OCI-LY3 (cell line): ENCODE results near the gene AKNA.

ENCODE experiments used
- H2AFZ ChIP-seq: fragments of 200-600, 300-600 bp; shearing (Covaris generic); 2 replicates; pipeline ENCODE4 v1.6.0; 2014; ENCODE audit warnings: antibody characterized with exemption, low read depth, low read length
- H3K27ac ChIP-seq: fragments of 200-600, 300-600 bp; sonication (generic); 2 replicates; pipeline ENCODE4 v1.5.1; 2014; ENCODE audit warnings: mild to moderate bottlenecking, low read length, moderate library complexity, mixed read lengths
- H3K27me3 ChIP-seq: fragments of 200-600, 300-600 bp; sonication (generic); 2 replicates; pipeline ENCODE4 v1.6.1; 2014; ENCODE audit warnings: low read depth, low read length, mixed read lengths
- H3K36me3 ChIP-seq: fragments of 200-600, 300-600 bp; sonication (generic); replicated peaks from 2 replicates; pipeline ENCODE3; 2014; ENCODE audit warnings: low read depth, low read length, mixed read lengths
- H3K4me1 ChIP-seq: fragments of 300-600, 200-600 bp; sonication (generic); 2 replicates; pipeline ENCODE4 v1.6.1; 2014; ENCODE audit warnings: low read length, mixed read lengths
- H3K4me2 ChIP-seq: fragments of 200-600, 300-600 bp; sonication (generic); 2 replicates; pipeline ENCODE4 v1.6.1; 2014; ENCODE audit warnings: low read length, mixed read lengths
- H3K4me3 ChIP-seq: fragments of 300-600, 200-600 bp; sonication (generic); 2 replicates; pipeline ENCODE4 v1.5.1; 2014; ENCODE audit warnings: antibody characterized with exemption, mild to moderate bottlenecking, low read length, moderate library complexity
- H3K79me2 ChIP-seq: fragments of 300-600, 200-600 bp; shearing (Covaris generic); 2 replicates; pipeline ENCODE4 v1.6.1; 2014; ENCODE audit warnings: mild to moderate bottlenecking, low read length, mixed read lengths
- H3K9ac ChIP-seq: fragments of 300-600, 200-600 bp; shearing (Covaris generic); 2 replicates; pipeline ENCODE4 v1.6.0; 2014; ENCODE audit warnings: mild to moderate bottlenecking, low read length, moderate library complexity
- H3K9me3 ChIP-seq: fragments of 200-600, 300-600 bp; shearing (Covaris generic); 2 replicates; pipeline ENCODE4 v1.6.1; 2014; ENCODE audit warnings: low read length, mixed read lengths; ENCODE audit not compliant: insufficient read depth
- H4K20me1 ChIP-seq: fragments of 200-600, 300-600 bp; sonication (generic); 2 replicates; pipeline ENCODE4 v1.6.1; 2016; ENCODE audit warnings: low read length, mixed read lengths; ENCODE audit not compliant: insufficient read depth
- EZH2phosphoT487 ChIP-seq: fragments of 200-600 bp; shearing (Covaris generic); IDR thresholded peaks from 2 replicates; pipeline ENCODE4 v1.6.1; 2018; ENCODE audit warnings: antibody characterized with exemption, mixed run types, low read depth
- TF ChIP-seq, protein P1 (sequence below): fragments of 200-600, 300-600 bp; sonication (generic); IDR thresholded peaks from 2 replicates; pipeline ENCODE4 v1.5.1; 2014; ENCODE audit warnings: antibody characterized with exemption, low read length, low read depth

AKNA gene

DNA sequence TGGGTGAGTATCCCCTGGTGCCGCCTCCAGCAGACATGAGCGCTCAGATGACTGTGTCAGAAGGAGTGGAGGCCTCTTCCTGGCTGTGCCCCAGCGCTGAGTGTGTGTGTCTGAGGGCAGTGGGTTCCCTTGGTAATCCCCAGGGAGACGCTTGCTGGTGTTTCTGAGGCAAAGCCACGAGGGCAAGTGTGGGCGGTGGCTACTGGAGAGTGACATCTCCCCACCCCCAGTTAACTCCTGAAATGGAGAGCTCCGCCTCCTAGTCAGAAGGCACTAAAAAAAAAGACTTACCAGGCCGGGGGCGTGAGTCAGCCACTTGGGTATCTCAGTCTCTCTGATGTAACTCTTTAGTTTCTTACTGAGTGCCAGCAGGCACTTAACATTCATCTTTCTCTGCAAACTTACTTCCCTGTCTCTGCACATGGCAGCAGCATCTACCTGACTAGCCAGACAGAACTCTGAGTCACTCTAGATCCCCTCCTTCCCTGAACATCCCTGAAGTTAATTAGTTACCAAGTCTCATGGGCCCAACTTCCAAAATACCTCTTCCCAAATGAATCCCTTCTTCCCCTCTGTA is 38.8 kb downstream of the AKNA start:
- peaks cover 16% of the 10 kb centered on the region for H4K20me1 ChIP-seq
- H2AFZ ChIP-seq = no peak overlapping the region
- no peaks in the 10 kb centered on the region for H3K9me3 ChIP-seq
- no peak for TF ChIP-seq EZH2phosphoT487
- TF ChIP-seq, protein P1, sequence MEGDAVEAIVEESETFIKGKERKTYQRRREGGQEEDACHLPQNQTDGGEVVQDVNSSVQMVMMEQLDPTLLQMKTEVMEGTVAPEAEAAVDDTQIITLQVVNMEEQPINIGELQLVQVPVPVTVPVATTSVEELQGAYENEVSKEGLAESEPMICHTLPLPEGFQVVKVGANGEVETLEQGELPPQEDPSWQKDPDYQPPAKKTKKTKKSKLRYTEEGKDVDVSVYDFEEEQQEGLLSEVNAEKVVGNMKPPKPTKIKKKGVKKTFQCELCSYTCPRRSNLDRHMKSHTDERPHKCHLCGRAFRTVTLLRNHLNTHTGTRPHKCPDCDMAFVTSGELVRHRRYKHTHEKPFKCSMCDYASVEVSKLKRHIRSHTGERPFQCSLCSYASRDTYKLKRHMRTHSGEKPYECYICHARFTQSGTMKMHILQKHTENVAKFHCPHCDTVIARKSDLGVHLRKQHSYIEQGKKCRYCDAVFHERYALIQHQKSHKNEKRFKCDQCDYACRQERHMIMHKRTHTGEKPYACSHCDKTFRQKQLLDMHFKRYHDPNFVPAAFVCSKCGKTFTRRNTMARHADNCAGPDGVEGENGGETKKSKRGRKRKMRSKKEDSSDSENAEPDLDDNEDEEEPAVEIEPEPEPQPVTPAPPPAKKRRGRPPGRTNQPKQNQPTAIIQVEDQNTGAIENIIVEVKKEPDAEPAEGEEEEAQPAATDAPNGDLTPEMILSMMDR = no peak
- peak overlapping the region; percentile 46 for H3K9ac ChIP-seq
- H3K4me3 ChIP-seq = no peak overlapping the region
- peaks cover 29% of the 10 kb centered on the region for H3K4me1 ChIP-seq
- H3K27ac ChIP-seq = peak overlapping the region; percentile 91
- H3K36me3 ChIP-seq = peaks cover 72% of the 10 kb centered on the region
- peak overlapping the region; percentile 35 for H3K4me2 ChIP-seq
- H3K79me2 ChIP-seq = peaks cover 6% of the 10 kb centered on the region; the same call in 1 of the 2 replicates
- no peaks in the 10 kb centered on the region for H3K27me3 ChIP-seq

DNA sequence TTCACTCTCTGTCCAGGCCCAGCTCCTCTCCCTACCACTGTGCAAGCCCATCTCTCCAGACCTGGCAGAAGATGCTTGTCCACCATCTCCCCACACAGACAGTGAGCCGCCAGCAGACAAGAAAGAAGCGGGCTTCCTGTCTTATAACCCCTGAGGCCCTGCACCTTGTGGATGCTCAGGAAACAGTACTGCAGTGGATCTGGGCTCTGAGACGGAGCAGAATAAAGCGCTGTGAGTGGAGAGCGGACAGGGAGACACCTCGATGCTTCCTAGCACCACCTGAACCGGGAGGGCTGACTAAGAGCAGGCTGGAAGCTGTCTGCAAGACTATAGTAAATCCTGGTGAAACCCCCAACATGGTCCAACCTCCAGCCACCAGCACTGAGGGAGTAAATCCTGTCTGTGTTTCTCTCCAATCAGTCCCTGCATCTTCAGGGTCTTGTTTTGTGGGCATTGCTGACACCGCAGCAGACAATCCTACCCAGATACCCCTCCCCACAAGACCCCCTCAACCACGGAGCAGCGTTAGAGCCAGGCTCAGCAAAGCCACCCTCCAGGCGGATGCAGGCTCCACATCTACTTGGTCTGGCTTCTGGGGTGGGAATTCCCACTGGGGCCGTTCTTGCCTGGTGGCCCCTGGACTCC is 39.4 kb downstream of the AKNA start:
- Histone ChIP-seq H4K20me1 (peaks cover 16% of the 10 kb centered on the region), H3K9ac (peak overlapping the region; percentile 46), H3K4me2 (peak overlapping the region; percentile 35; the same call in 1 of the 2 replicates), H3K36me3 (peaks cover 74% of the 10 kb centered on the region), H3K4me1 (peaks cover 29% of the 10 kb centered on the region), H3K4me3 (no peak overlapping the region), H3K79me2 (peaks cover 6% of the 10 kb centered on the region; the same call in 1 of the 2 replicates), H3K9me3 (no peaks in the 10 kb centered on the region), H3K27ac (peak overlapping the region; percentile 91), H3K27me3 (no peaks in the 10 kb centered on the region), H2AFZ (no peak overlapping the region)
- no peak for TF ChIP-seq EZH2phosphoT487
- TF ChIP-seq, protein P1 = no peak

DNA sequence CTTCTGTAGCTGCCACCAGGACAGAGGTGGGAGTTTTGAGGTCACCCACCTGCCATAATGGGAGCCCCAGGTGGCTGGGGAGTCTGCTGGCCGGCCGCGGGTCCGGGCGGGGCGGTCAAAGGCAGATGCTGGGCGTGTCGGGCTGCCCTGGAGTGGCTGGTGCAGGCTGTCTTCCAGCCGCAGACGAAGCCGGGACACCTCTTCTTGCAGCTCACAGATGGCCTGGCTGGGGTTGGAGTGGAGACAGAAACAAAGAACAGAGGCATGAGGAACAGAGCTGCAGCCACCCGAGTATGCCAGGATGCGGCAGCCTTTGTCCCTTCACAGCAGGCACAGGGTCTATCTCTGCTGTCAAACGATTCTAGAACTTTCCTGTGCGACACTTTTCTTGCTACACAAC is 40.1 kb downstream of the AKNA start:
- no peaks in the 10 kb centered on the region for H3K27me3 ChIP-seq
- H3K9me3 ChIP-seq = no peaks in the 10 kb centered on the region
- TF ChIP-seq EZH2phosphoT487 = no peak
- no peak overlapping the region for H3K4me3 ChIP-seq
- peaks cover 77% of the 10 kb centered on the region for H3K36me3 ChIP-seq
- peaks cover 29% of the 10 kb centered on the region for H3K4me1 ChIP-seq
- H3K27ac ChIP-seq = no peak overlapping the region; the same call in 1 of the 2 replicates
- H2AFZ ChIP-seq = no peak overlapping the region
- H3K9ac ChIP-seq = no peak overlapping the region
- H4K20me1 ChIP-seq = peaks cover 16% of the 10 kb centered on the region
- H3K4me2 ChIP-seq = no peak overlapping the region
- H3K79me2 ChIP-seq = peaks cover 6% of the 10 kb centered on the region; the same call in 1 of the 2 replicates

GRCh38 chr9:114346146-114346545 is 41.6 kb downstream of the AKNA start:
- H3K4me1 ChIP-seq = peaks cover 28% of the 10 kb centered on the region
- H3K9ac ChIP-seq = no peak overlapping the region
- no peaks in the 10 kb centered on the region for H3K9me3 ChIP-seq
- H3K4me2 ChIP-seq = no peak overlapping the region
- no peak overlapping the region for H2AFZ ChIP-seq
- no peak overlapping the region for H3K27ac ChIP-seq
- TF ChIP-seq EZH2phosphoT487 = no peak
- TF ChIP-seq, protein P1 = no peak
- peaks cover 85% of the 10 kb centered on the region for H3K36me3 ChIP-seq
- peaks cover 16% of the 10 kb centered on the region for H4K20me1 ChIP-seq
- peaks cover 6% of the 10 kb centered on the region; the same call in 1 of the 2 replicates for H3K79me2 ChIP-seq
- no peak overlapping the region for H3K4me3 ChIP-seq
- H3K27me3 ChIP-seq = no peaks in the 10 kb centered on the region
